OCI-LY3 (cell line): Measurements from ENCODE around the gene KCNG3.

Source experiments
- H2AFZ ChIP-seq: fragments of 200-600, 300-600 bp; shearing (Covaris generic); 2 replicates; pipeline ENCODE4 v1.6.0; 2014; ENCODE audit warnings: antibody characterized with exemption, low read depth, low read length
- H3K27ac ChIP-seq: fragments of 200-600, 300-600 bp; sonication (generic); 2 replicates; pipeline ENCODE4 v1.5.1; 2014; ENCODE audit warnings: mild to moderate bottlenecking, low read length, moderate library complexity, mixed read lengths
- H3K27me3 ChIP-seq: fragments of 200-600, 300-600 bp; sonication (generic); 2 replicates; pipeline ENCODE4 v1.6.1; 2014; ENCODE audit warnings: low read depth, low read length, mixed read lengths
- H3K36me3 ChIP-seq: fragments of 200-600, 300-600 bp; sonication (generic); replicated peaks from 2 replicates; pipeline ENCODE3; 2014; ENCODE audit warnings: low read depth, low read length, mixed read lengths
- H3K4me1 ChIP-seq: fragments of 300-600, 200-600 bp; sonication (generic); 2 replicates; pipeline ENCODE4 v1.6.1; 2014; ENCODE audit warnings: low read length, mixed read lengths
- H3K4me2 ChIP-seq: fragments of 200-600, 300-600 bp; sonication (generic); 2 replicates; pipeline ENCODE4 v1.6.1; 2014; ENCODE audit warnings: low read length, mixed read lengths
- H3K4me3 ChIP-seq: fragments of 300-600, 200-600 bp; sonication (generic); 2 replicates; pipeline ENCODE4 v1.5.1; 2014; ENCODE audit warnings: antibody characterized with exemption, mild to moderate bottlenecking, low read length, moderate library complexity
- H3K79me2 ChIP-seq: fragments of 300-600, 200-600 bp; shearing (Covaris generic); 2 replicates; pipeline ENCODE4 v1.6.1; 2014; ENCODE audit warnings: mild to moderate bottlenecking, low read length, mixed read lengths
- H3K9ac ChIP-seq: fragments of 300-600, 200-600 bp; shearing (Covaris generic); 2 replicates; pipeline ENCODE4 v1.6.0; 2014; ENCODE audit warnings: mild to moderate bottlenecking, low read length, moderate library complexity
- H3K9me3 ChIP-seq: fragments of 200-600, 300-600 bp; shearing (Covaris generic); 2 replicates; pipeline ENCODE4 v1.6.1; 2014; ENCODE audit warnings: low read length, mixed read lengths; ENCODE audit not compliant: insufficient read depth
- H4K20me1 ChIP-seq: fragments of 200-600, 300-600 bp; sonication (generic); 2 replicates; pipeline ENCODE4 v1.6.1; 2016; ENCODE audit warnings: low read length, mixed read lengths; ENCODE audit not compliant: insufficient read depth
- EZH2phosphoT487 ChIP-seq: fragments of 200-600 bp; shearing (Covaris generic); IDR thresholded peaks from 2 replicates; pipeline ENCODE4 v1.6.1; 2018; ENCODE audit warnings: antibody characterized with exemption, mixed run types, low read depth
- TF ChIP-seq, protein P1 (sequence below): fragments of 200-600, 300-600 bp; sonication (generic); IDR thresholded peaks from 2 replicates; pipeline ENCODE4 v1.5.1; 2014; ENCODE audit warnings: antibody characterized with exemption, low read length, low read depth

The KCNG3 gene

GRCh38 chr2:42435628-42436027, 58.2 kb downstream of the KCNG3 start:
- Histone ChIP-seq H3K4me2 (no peak overlapping the region), H3K9me3 (no peaks in the 10 kb centered on the region), H3K9ac (no peak overlapping the region), H3K79me2 (no peaks in the 10 kb centered on the region), H2AFZ (no peak overlapping the region), H3K27ac (no peak overlapping the region), H3K4me3 (no peak overlapping the region), H4K20me1 (no peaks in the 10 kb centered on the region), H3K4me1 (peaks cover 4% of the 10 kb centered on the region; the same call in 1 of the 2 replicates), H3K27me3 (peaks cover 10% of the 10 kb centered on the region; the same call in 1 of the 2 replicates), H3K36me3 (no peaks in the 10 kb centered on the region)
- no peak for TF ChIP-seq EZH2phosphoT487

DNA sequence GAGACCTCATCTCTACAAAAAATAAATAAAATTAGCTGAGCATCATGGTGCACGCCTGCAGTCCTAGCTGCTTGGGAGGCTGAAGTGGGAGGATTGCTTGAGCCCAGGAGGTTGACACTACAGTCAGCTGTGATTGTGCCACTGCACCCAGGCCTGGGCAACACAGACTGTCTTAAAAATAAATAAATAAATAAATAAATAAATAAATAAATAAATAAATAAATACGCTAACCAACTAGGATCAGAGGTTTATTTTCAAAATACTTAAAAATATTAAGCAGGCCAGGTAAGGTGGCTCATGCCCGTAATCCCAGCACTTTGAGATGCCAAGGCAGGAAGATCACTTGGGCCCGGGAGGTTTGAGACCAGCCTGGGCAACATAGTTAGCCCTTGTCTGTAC, 63.6 kb downstream of the KCNG3 start:
- H4K20me1 ChIP-seq, result no peaks in the 10 kb centered on the region
- no peak overlapping the region for H2AFZ ChIP-seq
- H3K4me2 ChIP-seq, result no peak overlapping the region
- no peaks in the 10 kb centered on the region for H3K4me1 ChIP-seq
- H3K9me3 ChIP-seq, result no peaks in the 10 kb centered on the region
- H3K79me2 ChIP-seq, result no peaks in the 10 kb centered on the region
- no peak overlapping the region for H3K4me3 ChIP-seq
- no peak overlapping the region for H3K27ac ChIP-seq
- H3K9ac ChIP-seq, result no peak overlapping the region
- H3K36me3 ChIP-seq, result no peaks in the 10 kb centered on the region
- H3K27me3 ChIP-seq, result 0 out of 2 replicates have a peak, but pooled peaks cover 3% of the 10 kb centered on the region
- TF ChIP-seq, protein P1, sequence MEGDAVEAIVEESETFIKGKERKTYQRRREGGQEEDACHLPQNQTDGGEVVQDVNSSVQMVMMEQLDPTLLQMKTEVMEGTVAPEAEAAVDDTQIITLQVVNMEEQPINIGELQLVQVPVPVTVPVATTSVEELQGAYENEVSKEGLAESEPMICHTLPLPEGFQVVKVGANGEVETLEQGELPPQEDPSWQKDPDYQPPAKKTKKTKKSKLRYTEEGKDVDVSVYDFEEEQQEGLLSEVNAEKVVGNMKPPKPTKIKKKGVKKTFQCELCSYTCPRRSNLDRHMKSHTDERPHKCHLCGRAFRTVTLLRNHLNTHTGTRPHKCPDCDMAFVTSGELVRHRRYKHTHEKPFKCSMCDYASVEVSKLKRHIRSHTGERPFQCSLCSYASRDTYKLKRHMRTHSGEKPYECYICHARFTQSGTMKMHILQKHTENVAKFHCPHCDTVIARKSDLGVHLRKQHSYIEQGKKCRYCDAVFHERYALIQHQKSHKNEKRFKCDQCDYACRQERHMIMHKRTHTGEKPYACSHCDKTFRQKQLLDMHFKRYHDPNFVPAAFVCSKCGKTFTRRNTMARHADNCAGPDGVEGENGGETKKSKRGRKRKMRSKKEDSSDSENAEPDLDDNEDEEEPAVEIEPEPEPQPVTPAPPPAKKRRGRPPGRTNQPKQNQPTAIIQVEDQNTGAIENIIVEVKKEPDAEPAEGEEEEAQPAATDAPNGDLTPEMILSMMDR, result no peak
- no peak for TF ChIP-seq EZH2phosphoT487

GRCh38 chr2:42429352-42429751, 64.4 kb downstream of the KCNG3 start:
- no peaks in the 10 kb centered on the region for H3K27me3 ChIP-seq
- no peak overlapping the region for H3K9ac ChIP-seq
- no peaks in the 10 kb centered on the region for H3K9me3 ChIP-seq
- H3K27ac ChIP-seq, result no peak overlapping the region
- H3K79me2 ChIP-seq, result no peaks in the 10 kb centered on the region
- H3K36me3 ChIP-seq, result no peaks in the 10 kb centered on the region
- H3K4me1 ChIP-seq, result no peaks in the 10 kb centered on the region
- no peak for TF ChIP-seq EZH2phosphoT487
- TF ChIP-seq, protein P1, result no peak
- H2AFZ ChIP-seq, result no peak overlapping the region
- H4K20me1 ChIP-seq, result no peaks in the 10 kb centered on the region
- H3K4me3 ChIP-seq, result no peak overlapping the region
- H3K4me2 ChIP-seq, result no peak overlapping the region

- H3K36me3 ChIP-seq, result no peaks in the 10 kb centered on the region
- no peak overlapping the region for H3K27ac ChIP-seq
- H3K4me3 ChIP-seq, result no peak overlapping the region
- no peaks in the 10 kb centered on the region for H3K9me3 ChIP-seq
- peaks cover 5% of the 10 kb centered on the region; the same call in 1 of the 2 replicates for H3K27me3 ChIP-seq
- H3K79me2 ChIP-seq, result no peaks in the 10 kb centered on the region
- no peak overlapping the region for H3K4me2 ChIP-seq
- H2AFZ ChIP-seq, result no peak overlapping the region
- H3K9ac ChIP-seq, result no peak overlapping the region
- H4K20me1 ChIP-seq, result no peaks in the 10 kb centered on the region
- TF ChIP-seq, protein P1, result no peak
- TF ChIP-seq EZH2phosphoT487, result no peak
- no peaks in the 10 kb centered on the region for H3K4me1 ChIP-seq
Measured at GRCh38 chr2:42425697-42426096, 68.1 kb downstream of the KCNG3 start.

- Histone ChIP-seq H3K27me3 (peaks cover 5% of the 10 kb centered on the region; the same call in 1 of the 2 replicates), H4K20me1 (no peaks in the 10 kb centered on the region), H3K36me3 (no peaks in the 10 kb centered on the region), H3K4me3 (no peak overlapping the region), H3K79me2 (no peaks in the 10 kb centered on the region), H3K9ac (no peak overlapping the region), H3K4me1 (no peaks in the 10 kb centered on the region), H3K4me2 (no peak overlapping the region), H2AFZ (no peak overlapping the region), H3K9me3 (no peaks in the 10 kb centered on the region), H3K27ac (no peak overlapping the region)
- TF ChIP-seq, protein P1, result no peak
Measured at GRCh38 chr2:42424033-42424432, 69.7 kb downstream of the KCNG3 start.
